CD4-positive, alpha-beta T cell (primary cell): ENCODE data around the gene BICRA. TPM values are rescaled to one million over a fixed set of nuclear protein-coding genes. Genes with fewer than 3 reads are reported as not detected.

Source experiments
- ATAC-seq: fragments of 200-7000 bp; cut with Tn5 transposase; one replicate; pipeline ENCODE4 v1.10.0; 2022; ENCODE audit warnings: mild to moderate bottlenecking; ENCODE audit not compliant: poor library complexity
- CTCF ChIA-PET: fragments of 350-600 bp; sonication (Branson Sonifier 250); formaldehyde crosslinking; loops from one replicate; lab custom pipeline; 2021; ENCODE audit warnings: antibody characterized with exemption, inconsistent platforms; lab: Charles Lee
- POLR2A ChIA-PET: fragments of 350-600 bp; sonication (Branson Sonifier 250); formaldehyde crosslinking; loops from one replicate; lab custom pipeline; 2021; ENCODE audit warnings: antibody characterized with exemption, inconsistent platforms; lab: Charles Lee
- DNase-seq, 14 experiments: peaks; one replicate each; pipeline ENCODE4 v3.0.0-alpha.2; 2013 to 2020; ENCODE audit warnings: mixed read lengths in 2 of 14
- H3K27ac ChIP-seq, 2 donors: one replicate each; pipeline versions ENCODE4 v1.5.1 to v1.7.0; 2013; ENCODE audit warnings: low read length in 2 of 2, low read depth in 1 of 2, mild to moderate bottlenecking in 1 of 2
- H3K27me3 ChIP-seq, 2 experiments: 1 replicate in 1 of 2; 2 replicates in 1 of 2; pipeline versions ENCODE4 v1.6.1 to v1.7.0; 2013; ENCODE audit warnings: low read length in 2 of 2, control low read depth in 1 of 2, mild to moderate bottlenecking in 1 of 2, moderate library complexity in 1 of 2; ENCODE audit not compliant: insufficient read depth in 2 of 2, control insufficient read depth in 1 of 2
- H3K36me3 ChIP-seq: one replicate; pipeline ENCODE4 v1.6.1; 2013; ENCODE audit warnings: low read length, control low read depth; ENCODE audit not compliant: insufficient read depth
- H3K4me1 ChIP-seq: one replicate; pipeline ENCODE4 v1.6.1; 2013; ENCODE audit warnings: low read length, control low read depth; ENCODE audit not compliant: insufficient read depth
- H3K4me3 ChIP-seq: one replicate; pipeline ENCODE4 v1.5.1; 2013; ENCODE audit warnings: mild to moderate bottlenecking, low read length, moderate library complexity
- H3K9me3 ChIP-seq, 2 experiments: 1 replicate in 1 of 2; 2 replicates in 1 of 2; pipeline versions ENCODE4 v1.6.1 to v1.7.0; 2013; ENCODE audit warnings: low read length in 2 of 2, mild to moderate bottlenecking in 2 of 2, control low read depth in 1 of 2, moderate library complexity in 1 of 2; ENCODE audit not compliant: control insufficient read depth in 1 of 2, insufficient read depth in 1 of 2
- H3K27ac Mint-ChIP-seq: one replicate; pipeline ENCODE4 v1.8.0; 2020; ENCODE audit warnings: mixed read lengths
- H3K27me3 Mint-ChIP-seq: one replicate; pipeline ENCODE4 v1.8.0; 2021; ENCODE audit warnings: mixed read lengths
- H3K36me3 Mint-ChIP-seq: one replicate; pipeline ENCODE4 v1.8.0; 2021; ENCODE audit warnings: low read depth, mixed read lengths
- H3K4me1 Mint-ChIP-seq: one replicate; pipeline ENCODE4 v1.8.0; 2021; ENCODE audit warnings: low read depth, mixed read lengths
- H3K4me3 Mint-ChIP-seq: one replicate; pipeline ENCODE4 v1.8.0; 2020; ENCODE audit warnings: mild to moderate bottlenecking, mixed read lengths
- H3K9me3 Mint-ChIP-seq: one replicate; pipeline ENCODE4 v1.8.0; 2020; ENCODE audit warnings: mixed read lengths
- CTCF ChIP-seq: fragments of 200-600 bp; IDR thresholded peaks from one replicate; pipeline ENCODE4 v1.8.0; 2022; ENCODE audit warnings: antibody characterized with exemption, mild to moderate bottlenecking
- intact Hi-C, 2 experiments: fragments of 100-400 bp; cut with DNase I in 1 of 2; cut with micrococcal nuclease in 1 of 2; formaldehyde crosslinking; loops; one replicate each; pipeline versions ENCODE4 v1.15.1 to v1.9.0; 2023 to 2025; cut with DNase I, micrococcal nuclease
- total RNA-seq, 174 experiments: library from RNA in 2 of 174; stranded (reverse) in 2 of 174; gene quantifications; one replicate each; pipeline ENCODE4 v1.2.3 and lab custom pipeline; 2021 to 2026

Gene BICRA
- total RNA-seq, 2 experiments from 2014 or later = 21.2 to 22.0 TPM

GRCh38 chr19:47618771-47619170, 9.8 kb downstream of the BICRA start:
- H3K27me3 ChIP-seq = no peaks in the 10 kb centered on the region
- peaks cover 48% of the 10 kb centered on the region for H3K4me1 ChIP-seq
- no peak overlapping the region for H3K4me3 ChIP-seq
- ChIA-PET CTCF (interaction anchor here (1.2 kb wide), 1 partner anchor 22 kb away, joined by 3 read pairs; no protein-coding TSS in a partner anchor), POLR2A (interaction anchor here (1.0 kb wide), 1 partner anchor 9 kb away, joined by 3 read pairs; no protein-coding TSS in a partner anchor)
- no peak for TF ChIP-seq CTCF
- Mint-ChIP-seq H3K27ac (no peak overlapping the region), H3K9me3 (no peaks in the 10 kb centered on the region), H3K4me3 (no peak overlapping the region), H3K27me3 (no peaks in the 10 kb centered on the region), H3K4me1 (peaks cover 47% of the 10 kb centered on the region), H3K36me3 (peaks cover 27% of the 10 kb centered on the region)
- intact Hi-C loops = no loop called here
- H3K27ac ChIP-seq = no peak overlapping the region
- no peak for DNase-seq
- peaks cover 21% of the 10 kb centered on the region for H3K36me3 ChIP-seq
- no peaks in the 10 kb centered on the region for H3K9me3 ChIP-seq
- no peak for ATAC-seq

GRCh38 chr19:47619763-47620162, 10.8 kb downstream of the BICRA start:
- no peaks in the 10 kb centered on the region for H3K9me3 Mint-ChIP-seq
- H3K27me3 Mint-ChIP-seq = no peaks in the 10 kb centered on the region
- peaks cover 17% of the 10 kb centered on the region for H3K36me3 ChIP-seq
- no peak overlapping the region for H3K27ac Mint-ChIP-seq
- no peaks in the 10 kb centered on the region for H3K9me3 ChIP-seq
- H3K4me3 ChIP-seq = no peak overlapping the region
- H3K36me3 Mint-ChIP-seq = peaks cover 26% of the 10 kb centered on the region
- intact Hi-C loops = no loop called here
- peaks cover 50% of the 10 kb centered on the region for H3K4me1 ChIP-seq
- no peaks in the 10 kb centered on the region for H3K27me3 ChIP-seq
- no peak for DNase-seq
- ChIA-PET POLR2A (interaction anchor here (0.7 kb wide), 1 partner anchor 167 kb away, joined by 4 read pairs; no protein-coding TSS in a partner anchor), CTCF (interaction anchor here (1.1 kb wide), 1 partner anchor 104 kb away, joined by 3 read pairs; the partner anchor contains the start of gene NAPA)
- H3K4me1 Mint-ChIP-seq = peaks cover 50% of the 10 kb centered on the region
- no peak overlapping the region for H3K27ac ChIP-seq
- no peak for TF ChIP-seq CTCF
- no peak for ATAC-seq
- no peak overlapping the region for H3K4me3 Mint-ChIP-seq

- no peak overlapping the region for H3K27ac ChIP-seq
- no peak overlapping the region for H3K27ac Mint-ChIP-seq
- H3K4me1 Mint-ChIP-seq = peaks cover 51% of the 10 kb centered on the region
- H3K9me3 Mint-ChIP-seq = no peaks in the 10 kb centered on the region
- no peaks in the 10 kb centered on the region for H3K27me3 ChIP-seq
- no peak for TF ChIP-seq CTCF
- ChIA-PET CTCF (no interaction called here), POLR2A (no interaction called here)
- H3K4me3 Mint-ChIP-seq = peak overlapping the region; percentile 15
- H3K36me3 ChIP-seq = peaks cover 15% of the 10 kb centered on the region
- H3K9me3 ChIP-seq = no peaks in the 10 kb centered on the region
- intact Hi-C loops = no loop called here
- no peak overlapping the region for H3K4me3 ChIP-seq
- peaks cover 30% of the 10 kb centered on the region for H3K36me3 Mint-ChIP-seq
- no peaks in the 10 kb centered on the region for H3K27me3 Mint-ChIP-seq
- DNase-seq = no peak
- ATAC-seq = no peak
- peaks cover 41% of the 10 kb centered on the region for H3K4me1 ChIP-seq
These were observed 14.4 kb downstream of the BICRA start for GRCh38 chr19:47623151-47623920.
